IMR-90 (cell line): ENCODE measurements around the gene NELFCD.

Experiments used
- CEBPB ChIP-seq: IDR thresholded peaks from 2 replicates; pipeline ENCODE4 v1.6.1; 2012; ENCODE audit warnings: low read depth, low read length, improper control_type of control experiment
- CHD1 ChIP-seq: IDR thresholded peaks from 2 replicates; pipeline ENCODE4 v1.6.1; 2012; ENCODE audit warnings: low read depth, low read length, improper control_type of control experiment
- CTCF ChIP-seq: conservative IDR thresholded peaks from 2 replicates; pipeline ENCODE4 v1.5.1; 2012; ENCODE audit warnings: mild to moderate bottlenecking, low read depth, low read length, improper control_type of control experiment
- RCOR1 ChIP-seq: IDR thresholded peaks from 2 replicates; pipeline ENCODE4 v1.6.1; 2012; ENCODE audit warnings: mild to moderate bottlenecking, low read length, improper control_type of control experiment; ENCODE audit not compliant: insufficient replicate concordance
- USF2 ChIP-seq: fragments of 150-350 bp; IDR thresholded peaks from 2 replicates; pipeline ENCODE4 v1.6.1; 2017; ENCODE audit warnings: mild to moderate bottlenecking, antibody characterized with exemption, low read length, low read depth

GRCh38 chr20:58963060-58963584 lies 17.9 kb upstream of the NELFCD start:
- TF ChIP-seq CTCF (no peak), RCOR1 (no peak), CHD1 (no peak), CEBPB (no peak), USF2 (no peak)
